Esophagus muscularis mucosa (tissue), 4 donors: ENCODE data around the gene FUT3. TPM values are rescaled to one million over a fixed set of nuclear protein-coding genes. Genes with fewer than 3 reads are reported as not detected.
"Not testable (repeated sequence)": the region's sequence is repeated elsewhere in the genome, so short reads cannot be mapped to it uniquely, and the experiment has no call there.

ENCODE experiments used
- DNase-seq: peaks from one replicate; pipeline ENCODE4 v3.0.0-alpha.2; 2017; ENCODE audit errors: extremely low spot score
- H3K27ac ChIP-seq, 4 donors: fragments of 200-600 bp; sonication (generic); replicated peaks in 1 of 4; 1 replicate in 3 of 4; 2 replicates in 1 of 4; pipeline ENCODE4 v1.5.1; 2016 to 2019; ENCODE audit warnings: mild to moderate bottlenecking in 1 of 4
- H3K27me3 ChIP-seq, 4 donors: fragments of 200-600 bp; sonication (generic); one replicate each; pipeline versions ENCODE4 v1.5.1 to v1.6.0; 2016 to 2019
- H3K36me3 ChIP-seq, 4 donors: fragments of 200-600 bp; sonication (generic); one replicate each; pipeline ENCODE4 v1.5.1; 2016 to 2019
- H3K4me1 ChIP-seq, 4 donors: fragments of 200-600 bp; sonication (generic); one replicate each; pipeline ENCODE4 v1.5.1; 2016 to 2019
- H3K4me3 ChIP-seq, 4 donors: fragments of 200-600 bp; sonication (generic); 1 replicate in 2 of 4; 2 replicates in 2 of 4; pipeline ENCODE4 v1.5.1; 2016 to 2019; ENCODE audit warnings: mild to moderate bottlenecking in 4 of 4, moderate library complexity in 1 of 4
- H3K9me3 ChIP-seq, 4 donors: fragments of 200-600 bp; sonication (generic); 1 replicate in 3 of 4; 2 replicates in 1 of 4; pipeline ENCODE4 v1.5.1; 2016 to 2019
- CTCF ChIP-seq, 3 experiments: fragments of 200-600 bp in 2 of 3; fragments of 450-650 bp in 1 of 3; sonication (generic) in 2 of 3; IDR thresholded peaks; one replicate each; pipeline ENCODE4 v1.5.1; 2017 to 2019; ENCODE audit warnings: antibody characterized with exemption in 3 of 3, mild to moderate bottlenecking in 2 of 3, moderate library complexity in 1 of 3
- EP300 ChIP-seq: sonication (generic); formaldehyde crosslinking; IDR thresholded peaks from one replicate; pipeline ENCODE4 v1.6.1; 2017; ENCODE audit warnings: antibody characterized with exemption
- POLR2A ChIP-seq: fragments of 450-650 bp; IDR thresholded peaks from one replicate; pipeline ENCODE4 v1.6.1; 2017; ENCODE audit warnings: antibody characterized with exemption, moderate library complexity, mild to moderate bottlenecking, low read depth
- POLR2AphosphoS5 ChIP-seq, 2 donors: sonication (generic); formaldehyde crosslinking; IDR thresholded peaks; one replicate each; pipeline ENCODE4 v1.6.1; 2017; ENCODE audit warnings: antibody characterized with exemption in 2 of 2
- WGBS: methylation state at CpG from one replicate; pipeline ENCODE4 v1.1.5; 2018; 5-methylcytosine and 5-hydroxymethylcytosine counted together
- intact Hi-C: fragments of 100-400 bp; cut with DNase I; formaldehyde crosslinking; loops from one replicate; pipeline ENCODE4 v1.15.1; 2023
- total RNA-seq, 4 donors: library from RNA; depleted of rRNA; stranded (reverse); fragments of >200 nt; gene quantifications; one replicate each; pipeline versions ENCODE4 v1.1.0 to v1.2.1, GENCODE V29; 2016

FUT3 gene
- total RNA-seq, 4 donors from 2014 or later, result 0.57 TPM; not detected in 3

GRCh38 chr19:5877882-5878281 is 26.6 kb upstream of the FUT3 start:
- Histone ChIP-seq H3K27me3 (peaks cover 0 to 15% (median 0%) of the 10 kb centered on the region in 4 donors), H3K4me1 (peaks cover 16 to 66% (median 44%) of the 10 kb centered on the region in 4 donors), H3K27ac (peak overlapping the region in 1 of 4 donors; percentile 27), H3K9me3 (no peaks in the 10 kb centered on the region), H3K4me3 (no peak overlapping the region), H3K36me3 (no peaks in the 10 kb centered on the region)
- WGBS, result 73% methylated on average over 4 of the region's 9 CpGs
- intact Hi-C loops, result no loop called here
- no peak for DNase-seq
- no peak for TF ChIP-seq CTCF (IDR thresholded peaks at IDR 0.05)
- TF ChIP-seq EP300, result no peak
- TF ChIP-seq POLR2A, result no peak
- no peak for TF ChIP-seq POLR2AphosphoS5 (IDR thresholded peaks at IDR 0.05)

- TF ChIP-seq POLR2AphosphoS5 (IDR thresholded peaks at IDR 0.05), result no peak
- no peak for TF ChIP-seq POLR2A
- TF ChIP-seq EP300, result no peak
- no peak for TF ChIP-seq CTCF (IDR thresholded peaks at IDR 0.05)
- 83% methylated on average over 3 of the region's 8 CpGs for WGBS
- no peak for DNase-seq
- H3K36me3 ChIP-seq, result no peaks in the 10 kb centered on the region
- no peak overlapping the region for H3K4me3 ChIP-seq
- peak overlapping the region in 1 of 4 donors; percentile 27 for H3K27ac ChIP-seq
- H3K9me3 ChIP-seq, result no peaks in the 10 kb centered on the region
- intact Hi-C loops, result no loop called here
- H3K4me1 ChIP-seq, result peaks cover 16 to 63% (median 43%) of the 10 kb centered on the region in 4 donors
- H3K27me3 ChIP-seq, result peaks cover 0 to 15% (median 0%) of the 10 kb centered on the region in 4 donors
Measured at GRCh38 chr19:5877427-5877826, 26.2 kb upstream of the FUT3 start.

GRCh38 chr19:5874496-5874895 is 23.2 kb upstream of the FUT3 start:
- H3K4me3 ChIP-seq, DNase-seq, intact Hi-C loops, H3K36me3 ChIP-seq, H3K9me3 ChIP-seq, H3K27ac ChIP-seq: not testable (repeated sequence)
- peaks cover 0 to 13% (median 0%) of the 10 kb centered on the region in 4 donors for H3K27me3 ChIP-seq
- H3K4me1 ChIP-seq, result peaks cover 0 to 33% (median 14%) of the 10 kb centered on the region in 4 donors
- WGBS, result 77% methylated on average over 7 of the region's 7 CpGs

GRCh38 chr19:5873617-5874199 is 22.5 kb upstream of the FUT3 start:
- TF ChIP-seq CTCF (IDR thresholded peaks at IDR 0.05), result no peak
- no peak for TF ChIP-seq POLR2A
- no peak for TF ChIP-seq POLR2AphosphoS5 (IDR thresholded peaks at IDR 0.05)
- no peak for TF ChIP-seq EP300
- no peak for DNase-seq
- Histone ChIP-seq H3K4me3 (no peak overlapping the region), H3K4me1 (peaks cover 0 to 26% (median 7%) of the 10 kb centered on the region in 4 donors), H3K27me3 (peaks cover 0 to 6% (median 0%) of the 10 kb centered on the region in 4 donors), H3K27ac (no peak overlapping the region), H3K9me3 (no peaks in the 10 kb centered on the region), H3K36me3 (no peaks in the 10 kb centered on the region)
- intact Hi-C loops, result no loop called here
- WGBS, result 84% methylated on average over 10 of the region's 12 CpGs

GRCh38 chr19:5870986-5871394 is 19.7 kb upstream of the FUT3 start:
- Histone ChIP-seq H3K9me3 (no peaks in the 10 kb centered on the region), H3K4me3 (no peak overlapping the region), H3K27ac (no peak overlapping the region), H3K36me3 (no peaks in the 10 kb centered on the region), H3K27me3 (no peaks in the 10 kb centered on the region), H3K4me1 (peaks cover 0 to 2% (median 0%) of the 10 kb centered on the region in 4 donors)
- 75% methylated on average over 12 of the region's 12 CpGs for WGBS
- intact Hi-C loops, result no loop called here
- no peak for DNase-seq
- TF ChIP-seq CTCF (IDR thresholded peaks at IDR 0.05) (no peak), POLR2A (no peak), POLR2AphosphoS5 (IDR thresholded peaks at IDR 0.05) (no peak), EP300 (no peak)
